ENCODE results near the gene MMP14. TPM values are rescaled to one million over a fixed set of nuclear protein-coding genes. Genes with fewer than 3 reads are reported as not detected.

MMP14 gene
- total and polyA plus RNA-seq, 7 donors = 7.6 to 18.5 (median 14.0) TPM

DNA sequence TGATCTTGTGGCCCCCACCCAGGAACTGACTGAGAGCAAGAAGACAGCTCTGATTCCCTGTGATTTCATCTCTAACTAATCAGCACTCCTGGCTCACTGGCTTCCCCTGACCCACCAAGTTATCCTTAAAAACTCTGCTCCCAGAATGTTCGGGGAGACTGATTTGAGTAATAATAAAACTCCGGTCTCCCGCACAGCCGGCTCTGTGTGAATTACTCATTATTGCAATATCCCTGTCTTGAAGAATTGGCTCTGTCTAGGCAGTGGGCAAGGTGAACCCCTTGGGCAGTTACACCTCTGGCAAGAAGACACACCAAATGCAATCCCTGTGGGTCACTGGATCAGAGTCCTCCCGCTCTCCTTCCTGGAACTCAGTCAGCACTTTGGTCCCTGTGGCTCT, 42.4 kb upstream of the MMP14 start:
- H3K4me1 ChIP-seq = no peaks in the 10 kb centered on the region
- no peaks in the 10 kb centered on the region for H3K9me3 ChIP-seq
- 68 to 84% (median 73%) methylated on average over 5 of the region's 5 CpGs for WGBS, 3 donors
- TF ChIP-seq, protein P1, sequence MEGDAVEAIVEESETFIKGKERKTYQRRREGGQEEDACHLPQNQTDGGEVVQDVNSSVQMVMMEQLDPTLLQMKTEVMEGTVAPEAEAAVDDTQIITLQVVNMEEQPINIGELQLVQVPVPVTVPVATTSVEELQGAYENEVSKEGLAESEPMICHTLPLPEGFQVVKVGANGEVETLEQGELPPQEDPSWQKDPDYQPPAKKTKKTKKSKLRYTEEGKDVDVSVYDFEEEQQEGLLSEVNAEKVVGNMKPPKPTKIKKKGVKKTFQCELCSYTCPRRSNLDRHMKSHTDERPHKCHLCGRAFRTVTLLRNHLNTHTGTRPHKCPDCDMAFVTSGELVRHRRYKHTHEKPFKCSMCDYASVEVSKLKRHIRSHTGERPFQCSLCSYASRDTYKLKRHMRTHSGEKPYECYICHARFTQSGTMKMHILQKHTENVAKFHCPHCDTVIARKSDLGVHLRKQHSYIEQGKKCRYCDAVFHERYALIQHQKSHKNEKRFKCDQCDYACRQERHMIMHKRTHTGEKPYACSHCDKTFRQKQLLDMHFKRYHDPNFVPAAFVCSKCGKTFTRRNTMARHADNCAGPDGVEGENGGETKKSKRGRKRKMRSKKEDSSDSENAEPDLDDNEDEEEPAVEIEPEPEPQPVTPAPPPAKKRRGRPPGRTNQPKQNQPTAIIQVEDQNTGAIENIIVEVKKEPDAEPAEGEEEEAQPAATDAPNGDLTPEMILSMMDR (IDR thresholded peaks at IDR 0.05) = no peak
- H3K4me3 ChIP-seq = no peak overlapping the region
- intact Hi-C loops (cut with DNase I) = no loop called here
- no peaks in the 10 kb centered on the region for H3K36me3 ChIP-seq (ENCODE audit: insufficient read depth in 1 of 2, low read depth in 1 of 2)
- H3K27ac ChIP-seq = no peak overlapping the region
- ATAC-seq (no peak), DNase-seq (no peak)
- peaks cover 0 to 4% (median 0%) of the 10 kb centered on the region in 3 donors for H3K27me3 ChIP-seq (ENCODE audit: insufficient read depth in 3 of 3, low read length in 2 of 3)

DNA sequence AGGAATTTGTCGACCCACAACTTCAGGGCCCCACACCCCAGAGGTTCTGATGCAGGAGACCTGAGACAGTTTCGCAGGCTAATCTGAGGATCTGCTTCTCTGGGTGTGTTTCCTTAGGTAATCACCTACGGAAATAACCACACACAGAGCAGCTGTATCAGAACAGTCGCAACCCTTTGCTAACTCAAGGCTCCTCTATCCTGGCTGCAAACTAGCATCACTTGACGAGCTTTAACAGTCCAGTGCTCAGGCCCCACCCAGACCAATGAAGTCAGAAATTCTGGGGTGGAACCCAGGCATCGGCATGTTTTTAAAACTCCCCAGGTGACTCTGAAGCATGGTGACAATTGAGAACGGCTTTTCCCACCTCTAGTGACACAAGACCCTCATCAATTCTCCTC, 41.8 kb upstream of the MMP14 start:
- 70 to 77% (median 75%) methylated on average over 7 of the region's 7 CpGs for WGBS, 3 donors

DNA sequence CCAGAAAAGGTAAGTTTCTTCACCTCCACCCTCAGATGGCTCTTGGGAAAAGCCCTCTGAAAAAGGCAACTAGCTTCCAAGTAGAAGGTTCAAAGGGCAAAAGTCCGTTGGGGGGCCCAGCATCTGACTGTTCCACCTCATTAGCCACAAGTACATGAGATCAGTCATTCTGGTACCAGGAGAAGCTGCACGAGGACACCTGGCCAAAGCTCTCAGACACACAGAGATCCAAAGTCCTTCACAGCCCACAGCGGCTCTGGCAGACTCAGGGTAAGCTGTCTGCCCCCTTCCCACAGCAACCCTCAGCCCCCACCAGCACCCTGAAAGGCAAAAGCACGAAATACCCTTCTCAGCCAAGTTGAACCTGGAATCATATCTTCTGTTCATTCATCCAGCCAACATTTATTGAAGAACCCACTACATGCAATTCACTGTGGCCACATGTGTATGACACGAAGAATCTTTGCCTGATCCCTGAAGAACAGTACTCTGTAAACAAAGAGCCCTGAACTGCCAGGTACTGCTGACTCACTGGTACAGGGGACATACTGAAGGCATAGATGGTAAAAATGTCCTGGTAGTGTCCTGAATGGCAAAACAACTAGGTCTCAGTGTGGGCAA, 40.2 kb upstream of the MMP14 start:
- ATAC-seq (no peak), DNase-seq (no peak)
- TF ChIP-seq, protein P1 (IDR thresholded peaks at IDR 0.05) = no peak
- WGBS, 3 donors = 48 to 64% (median 63%) methylated on average over 5 of the region's 5 CpGs
- Histone ChIP-seq H3K4me3 (no peak overlapping the region), H3K27ac (no peak overlapping the region), H3K36me3 (ENCODE audit: insufficient read depth in 1 of 2, low read depth in 1 of 2) (no peaks in the 10 kb centered on the region), H3K4me1 (no peaks in the 10 kb centered on the region), H3K9me3 (no peaks in the 10 kb centered on the region), H3K27me3 (ENCODE audit: insufficient read depth in 3 of 3, low read length in 2 of 3) (peaks cover 0 to 10% (median 4%) of the 10 kb centered on the region in 3 donors)
- intact Hi-C loops (cut with DNase I) = no loop called here

More for the DNA sequence above, 41.8 kb upstream of the MMP14 start:
- Histone ChIP-seq H3K4me3 (no peak overlapping the region), H3K27me3 (ENCODE audit: insufficient read depth in 3 of 3, low read length in 2 of 3) (peaks cover 0 to 4% (median 1%) of the 10 kb centered on the region in 3 donors), H3K27ac (no peak overlapping the region), H3K36me3 (ENCODE audit: insufficient read depth in 1 of 2, low read depth in 1 of 2) (no peaks in the 10 kb centered on the region), H3K9me3 (no peaks in the 10 kb centered on the region), H3K4me1 (no peaks in the 10 kb centered on the region)
- no peak for DNase-seq
- TF ChIP-seq, protein P1 (IDR thresholded peaks at IDR 0.05) = no peak
- ATAC-seq = no peak
- intact Hi-C loops (cut with DNase I) = no loop called here

GRCh38 chr14:22797017-22797917, 39.1 kb upstream of the MMP14 start:
- WGBS, 3 donors = 29 to 47% (median 33%) methylated on average over 5 of the region's 5 CpGs
- intact Hi-C loops (cut with DNase I) = no loop called here
- no peak for ATAC-seq
- DNase-seq = no peak
- Histone ChIP-seq H3K4me3 (no peak overlapping the region), H3K9me3 (no peaks in the 10 kb centered on the region), H3K27me3 (ENCODE audit: insufficient read depth in 3 of 3, low read length in 2 of 3) (peaks cover 0 to 11% (median 4%) of the 10 kb centered on the region in 3 donors), H3K27ac (no peak overlapping the region), H3K4me1 (no peaks in the 10 kb centered on the region), H3K36me3 (ENCODE audit: insufficient read depth in 1 of 2, low read depth in 1 of 2) (no peaks in the 10 kb centered on the region)
- TF ChIP-seq, protein P1 (IDR thresholded peaks at IDR 0.05) = no peak

All from psoas muscle (tissue), 8 donors.